GM12801 (cell line): ENCODE measurements around the gene ZNF786.

Source experiments
- CTCF ChIP-seq: IDR thresholded peaks from one replicate; pipeline ENCODE4 v1.5.1; 2011; ENCODE audit warnings: control low read depth; ENCODE audit not compliant: insufficient read length; ENCODE audit errors: extremely low read depth

Gene ZNF786

GRCh38 chr7:149063476-149063875, 27.0 kb downstream of the ZNF786 start:
- no peak for TF ChIP-seq CTCF

DNA sequence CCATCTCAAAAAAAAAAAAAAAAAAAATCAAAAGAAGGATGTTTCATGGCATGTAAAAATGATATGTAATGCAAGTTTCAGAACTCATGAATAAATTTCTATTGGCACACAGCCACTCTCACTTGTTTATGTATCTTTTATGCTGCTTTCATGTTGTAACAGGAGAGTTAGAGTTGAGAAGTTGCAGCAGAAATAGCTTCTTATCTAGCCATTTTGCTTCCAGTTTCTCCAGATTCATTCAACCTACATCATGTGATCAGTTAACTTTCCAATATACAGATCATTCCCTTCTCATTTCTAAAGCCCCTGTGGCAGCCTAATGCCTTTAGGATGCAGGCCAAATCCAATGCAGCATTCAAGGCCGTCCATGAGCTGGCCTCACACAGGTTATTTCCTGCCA, 30.4 kb downstream of the ZNF786 start:
- no peak for TF ChIP-seq CTCF

GRCh38 chr7:149053885-149054284, 36.6 kb downstream of the ZNF786 start:
- TF ChIP-seq CTCF = no peak

DNA sequence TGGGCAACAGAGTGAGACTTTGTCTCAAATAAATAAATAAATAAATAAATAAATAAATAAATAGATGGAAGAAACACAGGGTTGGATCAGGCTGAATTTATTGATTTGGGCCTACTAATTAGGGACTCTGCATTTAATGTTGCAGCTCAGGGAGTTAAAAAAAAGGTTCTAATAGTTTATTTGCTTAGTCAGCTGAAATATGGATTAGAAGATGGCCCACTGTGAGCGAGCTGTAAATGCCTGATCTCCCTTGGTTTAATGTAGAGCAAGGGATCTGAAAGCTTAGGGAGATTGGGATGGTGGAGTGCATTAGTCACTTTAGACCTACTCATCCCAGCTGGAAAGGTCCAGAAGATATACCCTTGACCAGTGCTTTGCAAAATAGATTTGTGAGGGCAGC, 37.1 kb downstream of the ZNF786 start:
- TF ChIP-seq CTCF = no peak

GRCh38 chr7:149050941-149051340, 39.6 kb downstream of the ZNF786 start:
- TF ChIP-seq CTCF = no peak

DNA sequence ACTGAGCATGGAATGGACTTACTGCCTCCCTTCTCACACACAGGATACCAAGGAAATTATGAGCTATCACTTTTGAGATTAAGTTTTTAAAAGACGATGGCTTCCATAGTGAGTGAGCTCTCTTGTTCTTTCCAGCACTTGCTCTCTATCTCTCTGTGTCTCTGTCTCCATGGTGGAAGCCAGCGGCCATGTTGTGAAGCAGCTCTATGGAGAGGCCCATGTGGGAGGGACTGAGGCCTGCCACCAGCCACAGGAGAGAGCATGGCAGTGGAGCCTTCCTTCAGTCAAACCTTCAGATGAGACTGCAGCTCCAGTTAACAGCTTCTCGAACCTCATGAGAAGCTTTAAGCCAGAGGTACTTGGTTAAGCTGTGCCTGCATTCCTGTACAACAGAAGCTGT, 41.7 kb downstream of the ZNF786 start:
- no peak for TF ChIP-seq CTCF

- no peak for TF ChIP-seq CTCF
Measured at GRCh38 chr7:149046416-149046815, 44.1 kb downstream of the ZNF786 start.

- no peak for TF ChIP-seq CTCF
Measured at GRCh38 chr7:149043936-149044335, 46.6 kb downstream of the ZNF786 start.
